Prostate gland (tissue), 2 donors: ENCODE measurements around the gene TMTC1.

ENCODE experiments used
- CTCF ChIP-seq, 4 experiments: fragments of 200-600 bp in 2 of 4; fragments of 450-650 bp in 2 of 4; sonication (generic) in 2 of 4; IDR thresholded peaks; 1 replicate in 3 of 4; 2 replicates in 1 of 4; pipeline ENCODE4 v1.5.1; 2016 to 2019; ENCODE audit warnings: antibody characterized with exemption in 4 of 4, mild to moderate bottlenecking in 2 of 4, moderate library complexity in 2 of 4
- POLR2A ChIP-seq: fragments of 450-650 bp; IDR thresholded peaks from one replicate; pipeline ENCODE4 v1.6.1; 2016; ENCODE audit warnings: antibody characterized with exemption, mild to moderate bottlenecking

GRCh38 chr12:29682088-29682487 is 101.7 kb downstream of the TMTC1 start:
- TF ChIP-seq CTCF (IDR thresholded peaks at IDR 0.05) (no peak), POLR2A (no peak)
